Erythroblast (primary cell): ENCODE results near the gene MISP3.

Source experiments
- GATA1 ChIP-seq: IDR thresholded peaks from 2 replicates; pipeline ENCODE4 v1.6.1; 2011; ENCODE audit warnings: low read depth, mild to moderate bottlenecking, control low read depth, low read length, moderate library complexity
- POLR2A ChIP-seq: IDR thresholded peaks from 2 replicates; pipeline ENCODE4 v1.6.1; 2011; ENCODE audit warnings: mild to moderate bottlenecking, low read length

DNA sequence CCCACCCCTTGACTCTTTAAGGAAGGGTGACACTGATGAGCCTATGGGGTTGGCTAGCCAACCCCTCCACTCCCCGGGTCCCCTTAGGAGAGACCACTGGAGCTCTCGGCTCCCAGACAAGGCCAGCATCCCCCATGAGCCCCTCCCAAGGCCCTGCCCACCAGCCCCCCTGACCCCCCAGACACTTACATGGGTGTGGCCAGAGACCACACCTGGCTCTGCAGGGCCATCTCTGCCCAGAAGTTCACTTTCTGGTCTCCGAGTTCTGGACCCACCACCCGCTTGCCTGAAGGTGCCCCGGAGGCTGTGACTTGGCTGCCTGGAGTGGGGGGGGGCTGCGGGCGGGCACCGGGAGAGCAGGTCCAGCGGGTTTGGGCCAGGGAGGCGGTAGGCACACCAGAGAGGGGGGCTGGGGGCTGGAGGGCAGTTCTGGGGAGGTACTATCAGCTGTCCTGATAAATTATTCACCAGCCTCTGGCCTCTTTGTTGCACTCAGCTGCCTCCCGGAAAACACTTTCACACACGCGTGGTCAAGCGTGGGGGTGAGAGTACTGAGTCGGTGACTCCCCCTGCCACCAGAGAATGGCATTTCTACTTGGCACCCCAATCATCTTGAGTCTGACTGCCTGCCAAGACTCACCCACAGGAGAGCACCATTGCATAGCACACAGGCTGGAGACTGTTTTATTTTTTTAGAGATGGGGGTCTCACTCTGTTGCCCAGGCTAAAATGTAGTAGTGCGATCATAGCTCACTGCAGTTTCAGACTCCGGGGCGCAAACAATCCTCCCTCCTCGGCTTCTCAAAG lies 10.6 kb upstream of the MISP3 start, which contains the start of gene PALM3:
- TF ChIP-seq POLR2A: no peak
- TF ChIP-seq GATA1: no peak
